Endothelial cell of umbilical vein (primary cell): ENCODE data around the gene PAX5. TPM values are rescaled to one million over a fixed set of nuclear protein-coding genes. Genes with fewer than 3 reads are reported as not detected.

Experiments used
- BruUV-seq: library from RNA; stranded (reverse); fragments of 400-500 nt; replicated peaks from 2 replicates; lab custom pipeline; 2021; lab: Mats Ljungman, UMichigan
- CTCF ChIA-PET: fragments of 300-600, 350-600 bp; sonication (Branson Sonifier 250); formaldehyde crosslinking; loops from one replicate; lab custom pipeline; 2021; ENCODE audit warnings: antibody characterized with exemption, inconsistent platforms; lab: Charles Lee
- POLR2A ChIA-PET: fragments of 300-600, 350-600 bp; sonication (Branson Sonifier 250); formaldehyde crosslinking; loops from one replicate; lab custom pipeline; 2021; ENCODE audit warnings: antibody characterized with exemption, inconsistent platforms; lab: Charles Lee
- DNase-seq: peaks from one replicate; pipeline ENCODE4 v3.0.0-alpha.2; 2011; ENCODE audit warnings: low read depth, low spot score
- FAIRE-seq: peaks from 2 replicates; lab custom pipeline; 2011; peaks lifted over from hg19 to GRCh38; lab: Jason Lieb, UNC
- H2AFZ ChIP-seq: 2 replicates; pipeline ENCODE4 v1.6.0; 2012; ENCODE audit warnings: low read depth, low read length, control low read depth, inconsistent platforms
- H3K27ac ChIP-seq: 2 replicates; pipeline ENCODE4 v1.5.1; 2011; ENCODE audit warnings: low read depth, mild to moderate bottlenecking, control low read depth, low read length, moderate library complexity; ENCODE audit not compliant: insufficient read depth
- H3K27me3 ChIP-seq, 2 experiments: 2 replicates each; pipeline versions ENCODE4 v1.6.0 to v1.6.1; 2011; ENCODE audit warnings: low read length in 2 of 2, mixed read lengths in 1 of 2; ENCODE audit not compliant: control insufficient read depth in 2 of 2, insufficient read depth in 2 of 2
- H3K36me3 ChIP-seq, 2 experiments: 2 replicates in 1 of 2; 3 replicates in 1 of 2; pipeline ENCODE4 v1.5.1; 2011; ENCODE audit warnings: low read length in 2 of 2, mild to moderate bottlenecking in 1 of 2, moderate library complexity in 1 of 2; ENCODE audit not compliant: control insufficient read depth in 2 of 2, insufficient read depth in 2 of 2; ENCODE audit errors: extremely low read depth in 1 of 2
- H3K4me1 ChIP-seq: 3 replicates; pipeline ENCODE4 v1.5.1; 2011; ENCODE audit warnings: mild to moderate bottlenecking, low read length; ENCODE audit not compliant: control insufficient read depth, insufficient read depth; ENCODE audit errors: extremely low read depth
- H3K4me2 ChIP-seq: 2 replicates; pipeline ENCODE4 v1.6.1; 2011; ENCODE audit warnings: low read length, control low read depth, mixed read lengths; ENCODE audit not compliant: insufficient read depth
- H3K4me3 ChIP-seq, 3 experiments: fragments of 200-600 bp in 1 of 3; sonication (generic), shearing (Covaris generic) in 1 of 3; replicated peaks in 1 of 3; 2 replicates each; pipeline ENCODE4 v1.5.1; 2011 to 2016; ENCODE audit warnings: control low read depth in 3 of 3, low read length in 3 of 3, mild to moderate bottlenecking in 2 of 3, inconsistent platforms in 1 of 3, low read depth in 1 of 3, moderate library complexity in 1 of 3; ENCODE audit not compliant: insufficient read depth in 1 of 3
- H3K79me2 ChIP-seq: 2 replicates; pipeline ENCODE4 v1.6.0; 2012; ENCODE audit warnings: low read length, inconsistent platforms; ENCODE audit not compliant: control insufficient read depth, insufficient read depth
- H3K9ac ChIP-seq: replicated peaks from 2 replicates; pipeline ENCODE3; 2011; ENCODE audit warnings: low read length, control low read depth; ENCODE audit not compliant: insufficient read depth; ENCODE audit errors: extremely low read depth
- H3K9me1 ChIP-seq: replicated peaks from 3 replicates; pipeline ENCODE4 v1.6.0; 2011; ENCODE audit warnings: mild to moderate bottlenecking, low read length; ENCODE audit not compliant: control insufficient read depth, insufficient read depth; ENCODE audit errors: extremely low read depth
- H3K9me3 ChIP-seq: replicated peaks from 2 replicates; pipeline ENCODE4 v1.5.1; 2012; ENCODE audit warnings: low read length, inconsistent platforms; ENCODE audit not compliant: control insufficient read depth, insufficient read depth
- H4K20me1 ChIP-seq: replicated peaks from 2 replicates; pipeline ENCODE3; 2011; ENCODE audit warnings: mild to moderate bottlenecking, low read length; ENCODE audit not compliant: control insufficient read depth, insufficient read depth; ENCODE audit errors: extremely low read depth
- EZH2 ChIP-seq: IDR thresholded peaks from 2 replicates; pipeline ENCODE4 v1.6.1; 2012; ENCODE audit warnings: borderline replicate concordance, low read depth, mild to moderate bottlenecking, moderate library complexity, low read length, inconsistent platforms; ENCODE audit not compliant: severe bottlenecking
- FOS ChIP-seq: IDR thresholded peaks from 2 replicates; pipeline ENCODE4 v1.6.1; 2011; ENCODE audit warnings: mild to moderate bottlenecking, low read length, moderate library complexity, borderline replicate concordance; ENCODE audit not compliant: insufficient read depth
- GATA2 ChIP-seq: IDR thresholded peaks from 2 replicates; pipeline ENCODE4 v1.7.0; 2011; ENCODE audit warnings: low read depth, mild to moderate bottlenecking, moderate library complexity, mixed read lengths, low read length; ENCODE audit not compliant: insufficient read length, insufficient read depth
- dilution Hi-C: fragments of 300-500 bp; cut with MboI; formaldehyde crosslinking; loops from one replicate; pipeline ENCODE4 v1.15.0; 2019; ENCODE audit warnings: low sequenced_read_pairs; ENCODE audit not compliant: extremely low pct_ligation_motif_present
- intact Hi-C: fragments of 100-400 bp; cut with micrococcal nuclease; formaldehyde crosslinking; loops from one replicate; pipeline ENCODE4 v1.10.0; 2022
- polyA plus RNA-seq, 4 experiments: library from polyadenylated mRNA; depleted of rRNA in 3 of 4; stranded (reverse) in 3 of 4; unstranded in 1 of 4; fragments of >200 nt; gene quantifications; 2 replicates each; pipeline versions ENCODE4 v1.2.1 to v1.2.3, GENCODE V29; 2011 to 2012; ENCODE audit warnings: missing spikeins in 1 of 4
- total RNA-seq: library from RNA; stranded (reverse); gene quantifications from 2 replicates; pipeline ENCODE4 v1.2.3, GENCODE V29; 2021
- TF ChIP-seq, protein P1 (sequence below), 2 donors: IDR thresholded peaks; 1 replicate in 1 of 2; 2 replicates in 1 of 2; pipeline ENCODE4 v1.5.1; 2011; ENCODE audit warnings: low read length in 2 of 2, mild to moderate bottlenecking in 2 of 2, moderate library complexity in 2 of 2, control low read depth in 1 of 2, inconsistent platforms in 1 of 2, low read depth in 1 of 2; ENCODE audit not compliant: insufficient read depth in 1 of 2; ENCODE audit errors: extremely low read depth in 1 of 2

PAX5 gene
- total and polyA plus RNA-seq, 2 donors (not counting 3 experiments of a cell fraction or from before 2014, with no cell fraction given) = not detected

DNA sequence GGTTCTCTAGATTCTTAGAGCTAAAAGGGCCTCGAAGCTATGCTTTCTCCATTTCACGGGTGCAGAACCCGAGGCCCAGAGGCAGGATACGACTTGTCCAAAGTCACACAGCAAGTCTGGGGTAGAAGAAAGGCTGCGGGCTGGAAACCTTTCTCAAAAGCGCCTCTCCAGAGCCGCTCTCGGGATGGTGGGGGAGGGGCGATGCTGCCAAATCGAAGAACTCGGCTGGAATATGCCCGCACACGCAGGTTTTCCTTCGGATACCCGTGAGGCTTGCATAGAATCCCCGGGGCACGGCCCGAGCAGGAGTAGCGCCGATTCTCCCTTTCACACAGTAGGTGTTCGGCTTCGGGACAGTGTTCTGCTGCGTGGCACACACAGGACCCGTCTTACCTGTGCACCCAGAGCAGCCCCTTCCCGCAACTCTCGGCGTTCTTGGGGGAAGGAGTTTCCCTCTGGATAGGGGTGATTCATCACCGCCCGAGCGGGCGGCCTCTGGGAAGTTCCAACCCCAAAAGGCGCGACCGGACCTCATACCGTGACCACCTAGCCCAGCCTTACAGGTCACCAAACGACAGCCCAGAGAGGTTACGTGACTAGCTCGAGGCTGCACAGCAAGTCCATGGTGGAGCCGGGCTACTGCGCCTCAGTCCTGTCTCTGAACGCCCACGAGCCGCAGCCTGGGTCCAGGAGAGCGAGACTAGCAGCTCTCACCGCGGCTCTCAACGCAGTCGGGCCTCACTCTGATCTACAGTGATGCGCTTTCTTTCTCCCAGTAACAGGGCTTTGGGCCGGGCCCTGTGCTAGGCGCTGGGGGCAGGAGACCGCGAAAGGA, 4.1 kb downstream of the PAX5 start:
- Histone ChIP-seq H3K79me2 (no peaks in the 10 kb centered on the region), H3K36me3 (no peaks in the 10 kb centered on the region), H3K9me1 (no peaks in the 10 kb centered on the region), H4K20me1 (no peaks in the 10 kb centered on the region), H3K27me3 (peaks cover 87 to 98% of the 10 kb centered on the region in 2 experiments), H3K4me3 (no peak overlapping the region), H3K4me2 (no peak overlapping the region), H3K9ac (no peak overlapping the region), H2AFZ (no peak overlapping the region), H3K27ac (no peak overlapping the region), H3K4me1 (peaks cover 14% of the 10 kb centered on the region), H3K9me3 (no peaks in the 10 kb centered on the region)
- CTCF ChIA-PET = no interaction called here
- dilution Hi-C loops (no loop called here), intact Hi-C loops (no loop called here)
- BruUV-seq = no TSS peak
- peak; percentile 97 for TF ChIP-seq EZH2
- no peak for TF ChIP-seq FOS
- no peak for TF ChIP-seq GATA2
- TF ChIP-seq, protein P1, sequence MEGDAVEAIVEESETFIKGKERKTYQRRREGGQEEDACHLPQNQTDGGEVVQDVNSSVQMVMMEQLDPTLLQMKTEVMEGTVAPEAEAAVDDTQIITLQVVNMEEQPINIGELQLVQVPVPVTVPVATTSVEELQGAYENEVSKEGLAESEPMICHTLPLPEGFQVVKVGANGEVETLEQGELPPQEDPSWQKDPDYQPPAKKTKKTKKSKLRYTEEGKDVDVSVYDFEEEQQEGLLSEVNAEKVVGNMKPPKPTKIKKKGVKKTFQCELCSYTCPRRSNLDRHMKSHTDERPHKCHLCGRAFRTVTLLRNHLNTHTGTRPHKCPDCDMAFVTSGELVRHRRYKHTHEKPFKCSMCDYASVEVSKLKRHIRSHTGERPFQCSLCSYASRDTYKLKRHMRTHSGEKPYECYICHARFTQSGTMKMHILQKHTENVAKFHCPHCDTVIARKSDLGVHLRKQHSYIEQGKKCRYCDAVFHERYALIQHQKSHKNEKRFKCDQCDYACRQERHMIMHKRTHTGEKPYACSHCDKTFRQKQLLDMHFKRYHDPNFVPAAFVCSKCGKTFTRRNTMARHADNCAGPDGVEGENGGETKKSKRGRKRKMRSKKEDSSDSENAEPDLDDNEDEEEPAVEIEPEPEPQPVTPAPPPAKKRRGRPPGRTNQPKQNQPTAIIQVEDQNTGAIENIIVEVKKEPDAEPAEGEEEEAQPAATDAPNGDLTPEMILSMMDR (IDR thresholded peaks at IDR 0.05; ENCODE audit: extremely low read depth in 1 of 2, insufficient read depth in 1 of 2, low read depth in 1 of 2, low read length in 2 of 2) = no peak
- POLR2A ChIA-PET = no interaction called here
- FAIRE-seq = no peak
- DNase-seq = no peak
